Adrenal gland (tissue), 5 donors: ENCODE measurements around the gene ORC2.

Source experiments
- POLR2A ChIP-seq, 2 donors: fragments of 450-650 bp; IDR thresholded peaks; one replicate each; pipeline ENCODE4 v1.6.1; 2017; ENCODE audit warnings: antibody characterized with exemption in 2 of 2, mild to moderate bottlenecking in 2 of 2, moderate library complexity in 1 of 2
- TF ChIP-seq, protein P1 (sequence below), 6 experiments: fragments of 450-650 bp in 4 of 6; fragments of 200-600 bp in 2 of 6; sonication (generic) in 1 of 6; IDR thresholded peaks; 1 replicate in 5 of 6; 2 replicates in 1 of 6; pipeline versions ENCODE4 v1.5.1 to v1.8.0; 2016 to 2021; ENCODE audit warnings: antibody characterized with exemption in 6 of 6, mild to moderate bottlenecking in 2 of 6, moderate library complexity in 1 of 6
- donor health status: DM: no; HTN: no; CAD: no.

DNA sequence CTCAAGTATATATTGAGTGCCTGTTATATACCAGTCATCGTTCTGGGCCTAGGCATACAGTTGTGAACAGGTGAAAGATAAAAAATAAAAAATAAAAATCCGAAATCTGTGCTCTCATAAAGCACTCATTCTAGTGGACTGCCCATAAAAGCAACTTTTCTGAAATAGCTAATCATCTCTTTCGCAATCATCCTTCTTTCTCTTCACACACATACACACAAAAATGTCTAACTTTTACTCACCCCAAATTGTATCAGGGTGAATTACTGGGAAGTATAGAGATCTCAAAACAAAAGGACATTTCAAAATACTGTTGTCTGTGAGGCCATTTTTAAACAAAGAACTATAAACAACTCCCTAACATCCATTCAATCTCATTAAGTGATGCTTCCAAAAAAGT is 29.6 kb upstream of the ORC2 start:
- TF ChIP-seq POLR2A (IDR thresholded peaks at IDR 0.05) = no peak
- TF ChIP-seq, protein P1, sequence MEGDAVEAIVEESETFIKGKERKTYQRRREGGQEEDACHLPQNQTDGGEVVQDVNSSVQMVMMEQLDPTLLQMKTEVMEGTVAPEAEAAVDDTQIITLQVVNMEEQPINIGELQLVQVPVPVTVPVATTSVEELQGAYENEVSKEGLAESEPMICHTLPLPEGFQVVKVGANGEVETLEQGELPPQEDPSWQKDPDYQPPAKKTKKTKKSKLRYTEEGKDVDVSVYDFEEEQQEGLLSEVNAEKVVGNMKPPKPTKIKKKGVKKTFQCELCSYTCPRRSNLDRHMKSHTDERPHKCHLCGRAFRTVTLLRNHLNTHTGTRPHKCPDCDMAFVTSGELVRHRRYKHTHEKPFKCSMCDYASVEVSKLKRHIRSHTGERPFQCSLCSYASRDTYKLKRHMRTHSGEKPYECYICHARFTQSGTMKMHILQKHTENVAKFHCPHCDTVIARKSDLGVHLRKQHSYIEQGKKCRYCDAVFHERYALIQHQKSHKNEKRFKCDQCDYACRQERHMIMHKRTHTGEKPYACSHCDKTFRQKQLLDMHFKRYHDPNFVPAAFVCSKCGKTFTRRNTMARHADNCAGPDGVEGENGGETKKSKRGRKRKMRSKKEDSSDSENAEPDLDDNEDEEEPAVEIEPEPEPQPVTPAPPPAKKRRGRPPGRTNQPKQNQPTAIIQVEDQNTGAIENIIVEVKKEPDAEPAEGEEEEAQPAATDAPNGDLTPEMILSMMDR (IDR thresholded peaks at IDR 0.05) = no peak
